H1 (cell line): ENCODE results near the gene ZNF213. TPM values are rescaled to one million over a fixed set of nuclear protein-coding genes. Genes with fewer than 3 reads are reported as not detected.

Experiments used
- ASH2L ChIP-seq: fragments of 200-600, 300-600 bp; sonication (generic); IDR thresholded peaks from one replicate; pipeline ENCODE4 v1.7.1; 2017; ENCODE audit warnings: low read length
- CBX5 ChIP-seq: fragments of 300-800, 300-1000 bp; sonication (generic); IDR thresholded peaks from 2 replicates; pipeline ENCODE4 v1.7.1; 2016; ENCODE audit warnings: antibody characterized with exemption, low read length, low read depth
- CREB1 ChIP-seq: IDR thresholded peaks from 2 replicates; pipeline ENCODE4 v1.6.1; 2012; ENCODE audit warnings: inconsistent platforms
- CTBP2 ChIP-seq: IDR thresholded peaks from 2 replicates; pipeline ENCODE4 v1.7.0; 2011; ENCODE audit warnings: borderline replicate concordance, mild to moderate bottlenecking, moderate library complexity, mixed read lengths, low read length; ENCODE audit not compliant: insufficient read depth, insufficient read length
- GABPA ChIP-seq: IDR thresholded peaks from 2 replicates; pipeline ENCODE4 v1.6.1; 2011; ENCODE audit warnings: mild to moderate bottlenecking, low read length, moderate library complexity, borderline replicate concordance; ENCODE audit not compliant: insufficient read depth
- JUND ChIP-seq: IDR thresholded peaks from 2 replicates; pipeline ENCODE4 v1.6.1; 2011; ENCODE audit warnings: mild to moderate bottlenecking, improper control_type of control experiment, low read length
- NRF1 ChIP-seq: IDR thresholded peaks from 2 replicates; pipeline ENCODE4 v1.6.1; 2011; ENCODE audit warnings: mild to moderate bottlenecking, low read depth, low read length, improper control_type of control experiment
- RBBP5 ChIP-seq: IDR thresholded peaks from 2 replicates; pipeline ENCODE4 v1.7.1; 2012; ENCODE audit warnings: low read depth, mild to moderate bottlenecking, inconsistent platforms, low read length, moderate library complexity, borderline replicate concordance
- polyA plus RNA-seq, 7 experiments: library from polyadenylated mRNA; depleted of rRNA in 3 of 7; stranded (reverse) in 5 of 7; unstranded in 2 of 7; fragments of >200 nt in 5 of 7; fragments of 200-250 nt in 2 of 7; gene quantifications; 1 replicate in 5 of 7; 2 replicates in 1 of 7; 4 replicates in 1 of 7; pipeline versions ENCODE4 v1.2.1 to v1.2.3, GENCODE V29; 2011 to 2013; ENCODE audit warnings: missing spikeins in 2 of 7, mixed read lengths in 2 of 7
- total RNA-seq: library from RNA; stranded (reverse); fragmentation: NEBNext Ultra II Directional; extraction: Animal tissue kit (Norgen Biotek cat#: 25700); gene quantifications from 2 replicates; pipeline ENCODE4 v1.2.1, GENCODE V29; 2021
- TF ChIP-seq, protein P1 (sequence below): IDR thresholded peaks from 2 replicates; pipeline ENCODE4 v1.6.1; 2012; ENCODE audit warnings: inconsistent platforms
- TF ChIP-seq, protein P2 (sequence below), 3 experiments: IDR thresholded peaks; 1 replicate in 2 of 3; 2 replicates in 1 of 3; pipeline versions ENCODE4 v1.5.1 to v1.6.1; 2011; ENCODE audit warnings: low read length in 3 of 3, mild to moderate bottlenecking in 3 of 3, inconsistent platforms in 2 of 3, low read depth in 1 of 3, moderate library complexity in 1 of 3; ENCODE audit not compliant: insufficient read depth in 1 of 3; ENCODE audit errors: control extremely low read depth in 1 of 3

Gene ZNF213
- total and polyA plus RNA-seq, 2 of the 8 experiments (the other 6 are each of a cell fraction or from before 2014, with no cell fraction given): 1.6 to 6.9 TPM

DNA sequence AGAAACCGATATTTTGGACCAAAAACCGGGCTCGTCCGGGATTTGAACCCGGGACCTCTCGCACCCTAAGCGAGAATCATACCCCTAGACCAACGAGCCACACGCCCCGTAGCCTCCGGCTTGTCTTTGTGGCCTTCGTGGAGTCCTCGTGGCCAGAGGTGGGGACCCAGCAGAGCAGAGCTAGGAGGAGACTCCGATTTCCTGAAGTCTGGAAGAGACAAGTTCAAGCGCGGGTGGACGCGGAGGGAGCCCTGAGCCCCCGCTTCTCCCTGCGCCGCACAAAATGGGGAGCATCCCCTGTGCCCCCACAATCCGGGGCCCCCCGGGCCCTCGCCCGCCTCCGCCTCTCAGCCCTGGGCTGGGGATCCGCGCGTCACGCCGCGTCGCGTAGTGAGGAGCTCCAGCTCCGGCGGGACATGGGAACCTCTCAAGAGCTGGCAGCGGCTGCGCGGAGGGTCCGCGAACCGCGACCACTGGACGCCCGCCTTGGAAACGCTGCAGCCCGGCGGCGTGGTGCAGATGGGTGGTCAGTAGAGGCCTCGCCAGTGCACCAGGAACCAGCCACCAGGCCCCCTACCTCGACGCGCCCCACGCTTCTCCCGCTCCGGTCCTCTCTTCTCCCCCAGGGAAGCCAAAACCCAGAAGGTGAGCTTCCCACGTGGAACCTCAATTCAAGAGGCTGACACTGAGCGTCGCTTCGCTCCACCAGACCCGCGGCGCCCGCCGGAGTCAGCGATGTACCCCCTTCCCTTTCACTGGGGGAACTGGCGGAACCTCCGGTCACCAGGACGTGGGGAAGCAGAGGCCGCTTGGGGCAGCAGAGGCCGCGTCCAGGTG, 48.0 kb downstream of the ZNF213 start (continued):
- TF ChIP-seq, protein P1, sequence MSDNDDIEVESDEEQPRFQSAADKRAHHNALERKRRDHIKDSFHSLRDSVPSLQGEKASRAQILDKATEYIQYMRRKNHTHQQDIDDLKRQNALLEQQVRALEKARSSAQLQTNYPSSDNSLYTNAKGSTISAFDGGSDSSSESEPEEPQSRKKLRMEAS: peak; percentile 70
- TF ChIP-seq RBBP5 (peak; percentile 91), CREB1 (peak; percentile 29), ASH2L (peak; percentile 89), CBX5 (no peak), NRF1 (peak; percentile 32; the same call in 1 of the 2 replicates), JUND (no peak), CTBP2 (no peak), GABPA (0 out of 2 replicates have a peak, but pooled peaks have one; percentile 15)
- TF ChIP-seq, protein P2, sequence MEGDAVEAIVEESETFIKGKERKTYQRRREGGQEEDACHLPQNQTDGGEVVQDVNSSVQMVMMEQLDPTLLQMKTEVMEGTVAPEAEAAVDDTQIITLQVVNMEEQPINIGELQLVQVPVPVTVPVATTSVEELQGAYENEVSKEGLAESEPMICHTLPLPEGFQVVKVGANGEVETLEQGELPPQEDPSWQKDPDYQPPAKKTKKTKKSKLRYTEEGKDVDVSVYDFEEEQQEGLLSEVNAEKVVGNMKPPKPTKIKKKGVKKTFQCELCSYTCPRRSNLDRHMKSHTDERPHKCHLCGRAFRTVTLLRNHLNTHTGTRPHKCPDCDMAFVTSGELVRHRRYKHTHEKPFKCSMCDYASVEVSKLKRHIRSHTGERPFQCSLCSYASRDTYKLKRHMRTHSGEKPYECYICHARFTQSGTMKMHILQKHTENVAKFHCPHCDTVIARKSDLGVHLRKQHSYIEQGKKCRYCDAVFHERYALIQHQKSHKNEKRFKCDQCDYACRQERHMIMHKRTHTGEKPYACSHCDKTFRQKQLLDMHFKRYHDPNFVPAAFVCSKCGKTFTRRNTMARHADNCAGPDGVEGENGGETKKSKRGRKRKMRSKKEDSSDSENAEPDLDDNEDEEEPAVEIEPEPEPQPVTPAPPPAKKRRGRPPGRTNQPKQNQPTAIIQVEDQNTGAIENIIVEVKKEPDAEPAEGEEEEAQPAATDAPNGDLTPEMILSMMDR (IDR thresholded peaks at IDR 0.05; ENCODE audit: control extremely low read depth in 1 of 3, insufficient read depth in 1 of 3, low read depth in 1 of 3, low read length in 3 of 3): peak; percentile 13 to 41 (median 38); a peak in 3 of 4 replicates
